HCT116 (cell line): ENCODE data around the gene CAMKK2.

Experiments used
- EZH2 ChIP-seq: fragments of 200-600 bp; sonication (generic); IDR thresholded peaks from 2 replicates; pipeline ENCODE4 v1.6.1; 2017; ENCODE audit warnings: antibody characterized with exemption, mixed run types
- EZH2phosphoT487 ChIP-seq: fragments of 200-600 bp; IDR thresholded peaks from 2 replicates; pipeline ENCODE4 v1.6.1; 2018; ENCODE audit warnings: antibody characterized with exemption, borderline replicate concordance
- POLR2AphosphoS5 ChIP-seq: IDR thresholded peaks from 2 replicates; pipeline ENCODE4 v1.6.1; 2011; ENCODE audit warnings: mild to moderate bottlenecking, low read depth, low read length, moderate library complexity
- TF ChIP-seq, protein P1 (sequence below): IDR thresholded peaks from 2 replicates; pipeline ENCODE4 v1.6.1; 2012

DNA sequence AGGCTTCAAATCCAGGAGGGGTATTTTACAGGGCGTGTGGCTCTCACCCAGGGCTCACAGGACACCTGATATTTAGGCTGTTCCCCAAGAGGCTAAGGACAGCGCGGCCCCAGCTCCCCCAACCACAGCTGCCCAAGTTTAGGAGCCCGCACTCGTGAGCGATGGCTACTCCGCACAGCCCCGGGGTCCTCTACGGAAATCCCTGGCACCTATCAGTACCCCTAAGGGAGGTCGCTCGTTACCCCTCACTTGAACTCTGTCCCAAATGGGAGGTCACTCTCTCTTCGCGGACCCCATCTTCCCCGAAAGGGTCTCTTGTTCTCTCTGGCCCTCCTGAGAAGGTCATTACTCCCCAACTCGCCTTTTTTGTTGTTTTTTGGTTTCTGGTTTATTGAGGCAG is 87.3 kb downstream of the CAMKK2 start:
- TF ChIP-seq EZH2: no peak
- no peak for TF ChIP-seq EZH2phosphoT487
- no peak for TF ChIP-seq POLR2AphosphoS5
- TF ChIP-seq, protein P1, sequence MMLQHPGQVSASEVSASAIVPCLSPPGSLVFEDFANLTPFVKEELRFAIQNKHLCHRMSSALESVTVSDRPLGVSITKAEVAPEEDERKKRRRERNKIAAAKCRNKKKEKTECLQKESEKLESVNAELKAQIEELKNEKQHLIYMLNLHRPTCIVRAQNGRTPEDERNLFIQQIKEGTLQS: no peak
